GM12891 (cell line): ENCODE results near the gene ASTN2.

ENCODE experiments used
- DNase-seq: peaks from one replicate; pipeline ENCODE4 v3.0.0; 2011; ENCODE audit warnings: low spot score; ENCODE audit not compliant: insufficient read length
- FAIRE-seq: peaks from 2 replicates; lab custom pipeline; 2011; peaks lifted over from hg19 to GRCh38; lab: Jason Lieb, UNC
- PAX5 ChIP-seq: IDR thresholded peaks from 2 replicates; pipeline ENCODE4 v1.6.1; 2011; ENCODE audit warnings: low read length, moderate library complexity, mild to moderate bottlenecking; ENCODE audit not compliant: insufficient read depth, severe bottlenecking
- POLR2A ChIP-seq: IDR thresholded peaks from 2 replicates; pipeline ENCODE4 v1.6.1; 2011; ENCODE audit warnings: low read depth, low read length, control low read depth
- POLR2AphosphoS5 ChIP-seq: IDR thresholded peaks from 2 replicates; pipeline ENCODE4 v1.6.1; 2011; ENCODE audit warnings: low read depth, low read length, control low read depth
- POU2F2 ChIP-seq: IDR thresholded peaks from 2 replicates; pipeline ENCODE4 v1.6.1; 2011; ENCODE audit warnings: low read depth, mild to moderate bottlenecking, control low read depth, low read length, moderate library complexity
- SPI1 ChIP-seq: IDR thresholded peaks from 2 replicates; pipeline ENCODE4 v1.6.1; 2011; ENCODE audit warnings: low read depth, low read length, control low read depth
- TAF1 ChIP-seq: IDR thresholded peaks from 2 replicates; pipeline ENCODE4 v1.6.1; 2011; ENCODE audit warnings: low read depth, low read length, control low read depth

ASTN2 gene

GRCh38 chr9:117300371-117301110, 114.3 kb downstream of the ASTN2 start:
- TF ChIP-seq TAF1: no peak
- FAIRE-seq: no peak
- DNase-seq: no peak

GRCh38 chr9:117296453-117296852, 118.4 kb downstream of the ASTN2 start:
- no peak for FAIRE-seq
- no peak for TF ChIP-seq SPI1
- TF ChIP-seq PAX5: no peak
- no peak for TF ChIP-seq POU2F2
- no peak for TF ChIP-seq TAF1
- no peak for TF ChIP-seq POLR2A
- TF ChIP-seq POLR2AphosphoS5: no peak

GRCh38 chr9:117293206-117294114, 121.4 kb downstream of the ASTN2 start:
- DNase-seq (no peak), FAIRE-seq (no peak)
- TF ChIP-seq PAX5: no peak
- no peak for TF ChIP-seq SPI1
- no peak for TF ChIP-seq POLR2AphosphoS5
- TF ChIP-seq POU2F2: no peak
- no peak for TF ChIP-seq POLR2A
- no peak for TF ChIP-seq TAF1

More at GRCh38 chr9:117296453-117296852, 118.4 kb downstream of the ASTN2 start:
- no peak for DNase-seq

- TF ChIP-seq POLR2AphosphoS5 (no peak), TAF1 (no peak), PAX5 (no peak), POLR2A (no peak), SPI1 (no peak), POU2F2 (no peak)
- no peak for FAIRE-seq
- no peak for DNase-seq
These were observed 123.8 kb downstream of the ASTN2 start for GRCh38 chr9:117290856-117291622.

GRCh38 chr9:117290306-117290840, 124.5 kb downstream of the ASTN2 start:
- DNase-seq: no peak
- no peak for FAIRE-seq
- TF ChIP-seq SPI1 (no peak), TAF1 (no peak), PAX5 (no peak), POU2F2 (no peak), POLR2AphosphoS5 (no peak), POLR2A (no peak)

- TF ChIP-seq TAF1: no peak
- TF ChIP-seq PAX5: no peak
- FAIRE-seq (no peak), DNase-seq (no peak)
These were observed 128.6 kb downstream of the ASTN2 start for GRCh38 chr9:117286245-117286644.

- TF ChIP-seq POU2F2 (no peak), PAX5 (no peak), TAF1 (no peak), POLR2AphosphoS5 (no peak), POLR2A (no peak)
- DNase-seq (no peak), FAIRE-seq (no peak)
These were observed 130.4 kb downstream of the ASTN2 start for GRCh38 chr9:117284414-117284813.

- no peak for DNase-seq
- FAIRE-seq: no peak
- TF ChIP-seq POU2F2 (no peak), POLR2AphosphoS5 (no peak), PAX5 (no peak), POLR2A (no peak), SPI1 (no peak), TAF1 (no peak)
These were observed 132.3 kb downstream of the ASTN2 start for GRCh38 chr9:117282541-117282940.

GRCh38 chr9:117278471-117279035, 136.3 kb downstream of the ASTN2 start:
- FAIRE-seq (no peak), DNase-seq (no peak)
- TF ChIP-seq PAX5 (no peak), POLR2AphosphoS5 (no peak), POU2F2 (no peak)
